Tibial artery (tissue), 4 donors: ENCODE measurements around the gene ALDH18A1.

Experiments used
- DNase-seq, 2 donors: peaks; one replicate each; pipeline ENCODE4 v3.0.0-alpha.2; 2019
- H3K27ac ChIP-seq, 2 donors: fragments of 200-600 bp; sonication (generic) in 1 of 2; 1 replicate in 1 of 2; 2 replicates in 1 of 2; pipeline ENCODE4 v1.5.1; 2018 to 2019; ENCODE audit warnings: mild to moderate bottlenecking in 1 of 2
- H3K27me3 ChIP-seq, 2 donors: fragments of 200-600 bp; sonication (generic) in 1 of 2; one replicate each; pipeline versions ENCODE4 v1.5.1 to v1.6.0; 2016 to 2019
- H3K36me3 ChIP-seq, 3 donors: fragments of 200-600 bp; sonication (generic) in 2 of 3; one replicate each; pipeline ENCODE4 v1.5.1; 2016 to 2019; ENCODE audit warnings: mild to moderate bottlenecking in 2 of 3
- H3K4me1 ChIP-seq, 4 donors: fragments of 200-600 bp; sonication (generic) in 2 of 4; 1 replicate in 3 of 4; 2 replicates in 1 of 4; pipeline ENCODE4 v1.5.1; 2016 to 2019
- H3K4me3 ChIP-seq, 2 donors: fragments of 200-600 bp; sonication (generic) in 1 of 2; 1 replicate in 1 of 2; 2 replicates in 1 of 2; pipeline ENCODE4 v1.5.1; 2018 to 2019; ENCODE audit warnings: mild to moderate bottlenecking in 2 of 2
- H3K9me3 ChIP-seq, 3 donors: fragments of 200-600 bp; sonication (generic) in 1 of 3; one replicate each; pipeline ENCODE4 v1.5.1; 2016 to 2019
- intact Hi-C: fragments of 100-400 bp; cut with DNase I; formaldehyde crosslinking; loops from one replicate; pipeline ENCODE4 v1.15.0; 2023; ENCODE audit warnings: low total_unique reads
- TF ChIP-seq, protein P1 (sequence below), 2 experiments: fragments of 200-600 bp in 1 of 2; fragments of 450-650 bp in 1 of 2; IDR thresholded peaks; one replicate each; pipeline ENCODE4 v1.5.1; 2017 to 2019; ENCODE audit warnings: antibody characterized with exemption in 2 of 2, mild to moderate bottlenecking in 1 of 2, moderate library complexity in 1 of 2

The ALDH18A1 gene

DNA sequence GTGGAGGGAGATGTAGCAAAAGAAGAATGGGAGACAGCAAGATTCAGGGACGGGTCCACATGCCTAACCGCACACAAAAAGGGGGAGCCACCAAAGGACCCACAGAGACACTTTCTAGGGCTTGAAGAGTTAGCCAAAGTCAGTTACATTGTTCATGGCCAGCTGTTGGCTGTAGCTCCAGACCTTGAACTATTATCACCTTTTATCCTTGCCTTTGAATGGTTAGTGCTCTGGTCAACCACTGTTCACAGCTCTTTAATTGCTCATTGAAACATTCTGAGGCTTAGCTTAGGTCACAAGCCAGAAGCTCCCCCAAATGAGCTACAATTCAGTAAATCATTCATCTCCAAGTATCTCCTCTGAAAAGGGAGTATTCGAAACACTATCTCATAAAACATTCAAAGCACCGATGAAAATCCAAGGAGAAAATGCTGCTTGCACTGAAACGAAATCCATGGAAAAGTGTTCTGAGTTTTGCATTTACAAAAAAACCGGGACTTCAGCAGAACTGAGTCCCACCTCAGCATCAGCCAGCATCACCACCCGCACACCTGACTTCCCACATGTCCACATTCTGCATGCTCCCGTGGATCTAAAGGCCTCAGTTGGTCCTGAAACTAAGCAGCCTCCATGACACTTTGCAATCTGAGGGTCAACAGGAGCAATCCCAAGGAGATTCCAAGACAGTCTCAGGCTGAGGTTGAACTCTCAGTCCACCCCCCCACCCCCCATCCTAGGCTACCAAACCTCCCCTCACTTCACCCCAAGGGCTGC is 99.3 kb downstream of the ALDH18A1 start:
- TF ChIP-seq, protein P1, sequence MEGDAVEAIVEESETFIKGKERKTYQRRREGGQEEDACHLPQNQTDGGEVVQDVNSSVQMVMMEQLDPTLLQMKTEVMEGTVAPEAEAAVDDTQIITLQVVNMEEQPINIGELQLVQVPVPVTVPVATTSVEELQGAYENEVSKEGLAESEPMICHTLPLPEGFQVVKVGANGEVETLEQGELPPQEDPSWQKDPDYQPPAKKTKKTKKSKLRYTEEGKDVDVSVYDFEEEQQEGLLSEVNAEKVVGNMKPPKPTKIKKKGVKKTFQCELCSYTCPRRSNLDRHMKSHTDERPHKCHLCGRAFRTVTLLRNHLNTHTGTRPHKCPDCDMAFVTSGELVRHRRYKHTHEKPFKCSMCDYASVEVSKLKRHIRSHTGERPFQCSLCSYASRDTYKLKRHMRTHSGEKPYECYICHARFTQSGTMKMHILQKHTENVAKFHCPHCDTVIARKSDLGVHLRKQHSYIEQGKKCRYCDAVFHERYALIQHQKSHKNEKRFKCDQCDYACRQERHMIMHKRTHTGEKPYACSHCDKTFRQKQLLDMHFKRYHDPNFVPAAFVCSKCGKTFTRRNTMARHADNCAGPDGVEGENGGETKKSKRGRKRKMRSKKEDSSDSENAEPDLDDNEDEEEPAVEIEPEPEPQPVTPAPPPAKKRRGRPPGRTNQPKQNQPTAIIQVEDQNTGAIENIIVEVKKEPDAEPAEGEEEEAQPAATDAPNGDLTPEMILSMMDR (IDR thresholded peaks at IDR 0.05) = no peak
- H3K27me3 ChIP-seq = no peaks in the 10 kb centered on the region
- intact Hi-C loops = no loop called here

More for the DNA sequence above, 99.3 kb downstream of the ALDH18A1 start:
- Histone ChIP-seq H3K4me3 (peak overlapping the region; percentile 68 to 85), H3K27ac (peak overlapping the region; percentile 80 to 89), H3K36me3 (peaks cover 0 to 20% (median 13%) of the 10 kb centered on the region in 3 donors), H3K9me3 (peaks cover 0 to 5% (median 0%) of the 10 kb centered on the region in 3 donors), H3K4me1 (peaks cover 0 to 58% (median 16%) of the 10 kb centered on the region in 4 donors)
- DNase-seq = no peak
